Kidney glomerular epithelial cell (primary cell): ENCODE results near the gene TSPAN32.
"Not testable (repeated sequence)": the region's sequence is repeated elsewhere in the genome, so short reads cannot be mapped to it uniquely, and the experiment has no call there.

ENCODE experiments used
- DNase-seq: peaks from one replicate; lab custom pipeline; 2025; lab: John Stamatoyannopoulos, UW

Gene TSPAN32

GRCh38 chr11:2342981-2343380 lies 41.2 kb downstream of the TSPAN32 start:
- no peak for DNase-seq

- no peak for DNase-seq
Measured at GRCh38 chr11:2343502-2343901, 41.7 kb downstream of the TSPAN32 start.

- no peak for DNase-seq
Measured at GRCh38 chr11:2345050-2345449, 43.2 kb downstream of the TSPAN32 start.

- no peak for DNase-seq
Measured at GRCh38 chr11:2346014-2346413, 44.2 kb downstream of the TSPAN32 start.

GRCh38 chr11:2346586-2347307 lies 44.9 kb downstream of the TSPAN32 start:
- no peak for DNase-seq

- no peak for DNase-seq
Measured at GRCh38 chr11:2347308-2347830, 45.6 kb downstream of the TSPAN32 start.

GRCh38 chr11:2348986-2349385 lies 47.2 kb downstream of the TSPAN32 start:
- no peak for DNase-seq

GRCh38 chr11:2351701-2352100 lies 49.9 kb downstream of the TSPAN32 start:
- no peak for DNase-seq

- DNase-seq = no peak
Measured at GRCh38 chr11:2352420-2352819, 50.6 kb downstream of the TSPAN32 start.

GRCh38 chr11:2355000-2355644 lies 53.3 kb downstream of the TSPAN32 start:
- DNase-seq = no peak

GRCh38 chr11:2357246-2357645 lies 55.4 kb downstream of the TSPAN32 start:
- DNase-seq = no peak

GRCh38 chr11:2357651-2358050 lies 55.8 kb downstream of the TSPAN32 start:
- DNase-seq = not testable (repeated sequence)

GRCh38 chr11:2358754-2359442 lies 57.1 kb downstream of the TSPAN32 start:
- no peak for DNase-seq

GRCh38 chr11:2359557-2359956 lies 57.7 kb downstream of the TSPAN32 start:
- no peak for DNase-seq

GRCh38 chr11:2360081-2360642 lies 58.3 kb downstream of the TSPAN32 start:
- no peak for DNase-seq

GRCh38 chr11:2361565-2361964 lies 59.8 kb downstream of the TSPAN32 start:
- no peak for DNase-seq

GRCh38 chr11:2362414-2362813 lies 60.6 kb downstream of the TSPAN32 start:
- DNase-seq = no peak

GRCh38 chr11:2363130-2363529 lies 61.3 kb downstream of the TSPAN32 start:
- DNase-seq = no peak

GRCh38 chr11:2363577-2364370 lies 62.0 kb downstream of the TSPAN32 start:
- no peak for DNase-seq

- not testable (repeated sequence) for DNase-seq
Measured at GRCh38 chr11:2364386-2364785, 62.6 kb downstream of the TSPAN32 start.

- DNase-seq = no peak
Measured at GRCh38 chr11:2365571-2366210, 63.9 kb downstream of the TSPAN32 start.
